HG02623 (cell line): ENCODE data around the gene ATRNL1.
"Not testable (repeated sequence)": the region's sequence is repeated elsewhere in the genome, so short reads cannot be mapped to it uniquely, and the experiment has no call there.

Experiments used
- ATAC-seq: cut with Tn5 transposase; IDR thresholded peaks from one replicate; pipeline ENCODE4 v1.9.1; 2021; ENCODE audit warnings: moderate library complexity; ENCODE audit not compliant: unreplicated experiment

The ATRNL1 gene

GRCh38 chr10:115711306-115711705 is 618.1 kb downstream of the ATRNL1 start:
- ATAC-seq = no peak

- ATAC-seq = no peak
These were observed 627.0 kb downstream of the ATRNL1 start for GRCh38 chr10:115720121-115720520.

- no peak for ATAC-seq
These were observed 634.0 kb downstream of the ATRNL1 start for GRCh38 chr10:115727129-115727528.

GRCh38 chr10:115744089-115744488 is 650.9 kb downstream of the ATRNL1 start:
- ATAC-seq = no peak

GRCh38 chr10:115745943-115746342 is 652.8 kb downstream of the ATRNL1 start:
- ATAC-seq = no peak

- no peak for ATAC-seq
These were observed 654.6 kb downstream of the ATRNL1 start for GRCh38 chr10:115747811-115748210.

GRCh38 chr10:115758488-115758887 is 665.3 kb downstream of the ATRNL1 start:
- not testable (repeated sequence) for ATAC-seq

GRCh38 chr10:115760131-115760530 is 667.0 kb downstream of the ATRNL1 start:
- no peak for ATAC-seq

GRCh38 chr10:115761166-115761565 is 668.0 kb downstream of the ATRNL1 start:
- ATAC-seq = no peak

- no peak for ATAC-seq
These were observed 668.9 kb downstream of the ATRNL1 start for GRCh38 chr10:115762029-115762428.

- no peak for ATAC-seq
These were observed 678.6 kb downstream of the ATRNL1 start for GRCh38 chr10:115771755-115772154.

GRCh38 chr10:115772606-115773005 is 679.4 kb downstream of the ATRNL1 start:
- ATAC-seq = no peak

GRCh38 chr10:115773832-115774231 is 680.7 kb downstream of the ATRNL1 start:
- ATAC-seq = no peak

GRCh38 chr10:115774721-115775120 is 681.6 kb downstream of the ATRNL1 start:
- ATAC-seq = no peak

GRCh38 chr10:115777646-115778045 is 684.5 kb downstream of the ATRNL1 start:
- ATAC-seq = no peak

GRCh38 chr10:115790220-115790619 is 697.1 kb downstream of the ATRNL1 start:
- no peak for ATAC-seq

- no peak for ATAC-seq
These were observed 702.8 kb downstream of the ATRNL1 start for GRCh38 chr10:115795964-115796363.

GRCh38 chr10:115801457-115801856 is 708.3 kb downstream of the ATRNL1 start:
- no peak for ATAC-seq

GRCh38 chr10:115801992-115802391 is 708.8 kb downstream of the ATRNL1 start:
- ATAC-seq = no peak

GRCh38 chr10:115802911-115803310 is 709.7 kb downstream of the ATRNL1 start:
- no peak for ATAC-seq

- ATAC-seq = no peak
These were observed 721.4 kb downstream of the ATRNL1 start for GRCh38 chr10:115814542-115814941.

GRCh38 chr10:115818012-115818411 is 724.8 kb downstream of the ATRNL1 start:
- no peak for ATAC-seq

- no peak for ATAC-seq
These were observed 733.2 kb downstream of the ATRNL1 start for GRCh38 chr10:115826396-115826795.
